ENCODE results near the gene CREB1.
"Not testable (repeated sequence)": the region's sequence is repeated elsewhere in the genome, so short reads cannot be mapped to it uniquely, and the experiment has no call there.

Gene CREB1

DNA sequence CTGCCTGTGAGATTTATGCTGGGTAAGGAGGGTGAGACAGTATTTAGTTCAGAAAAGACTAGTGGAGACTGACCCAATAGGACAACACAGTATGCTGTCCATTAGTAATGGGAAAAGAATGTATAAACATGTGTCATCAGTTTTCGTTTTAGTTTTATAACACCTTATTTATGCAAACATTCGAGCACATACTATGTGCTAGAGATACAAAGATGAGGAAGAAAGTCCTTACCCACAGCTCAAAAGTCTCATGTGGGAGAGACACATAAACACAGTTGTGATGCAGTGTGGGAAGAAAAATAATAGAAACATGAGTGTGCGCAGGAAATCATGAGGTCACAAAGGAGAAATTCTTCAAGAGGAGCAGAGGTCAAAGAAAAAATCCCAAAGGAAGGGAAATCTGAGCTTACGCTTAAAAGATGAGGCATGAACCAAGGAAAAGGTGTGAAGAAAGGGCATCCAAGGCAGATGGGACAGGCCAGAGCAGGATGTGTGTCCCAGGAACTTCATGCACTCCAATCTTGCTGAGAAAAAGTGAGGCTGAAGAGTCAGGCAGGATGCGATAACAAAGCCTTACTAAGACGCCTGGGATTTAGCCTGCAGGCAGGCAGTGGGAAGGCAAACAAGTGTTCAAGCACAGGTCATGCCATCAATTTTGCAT is 87.4 kb downstream of the CREB1 start:
- DNase-seq (ENCODE audit: low read depth) = no peak

DNA sequence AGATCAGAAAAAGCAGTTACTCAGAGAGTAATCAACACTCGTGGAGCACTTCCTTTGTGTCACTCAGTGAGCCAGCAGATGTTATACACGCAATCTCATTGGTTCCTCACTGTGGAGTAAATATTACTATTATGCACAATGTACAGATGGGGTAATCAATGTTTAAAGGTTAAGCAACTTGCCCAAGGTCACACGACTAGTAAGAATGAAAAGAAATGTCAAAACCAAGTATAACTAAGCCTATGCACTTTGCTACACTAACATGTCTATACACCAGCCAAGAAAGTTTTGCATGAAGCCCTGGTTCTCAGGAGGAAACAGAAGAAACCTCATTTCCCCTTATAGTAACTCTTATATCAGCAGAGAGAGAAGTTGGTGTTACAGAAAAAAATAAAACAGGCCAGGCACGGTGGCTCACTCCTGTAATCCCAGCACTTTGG is 90.0 kb downstream of the CREB1 start:
- no peak for DNase-seq (ENCODE audit: low read depth)

DNA sequence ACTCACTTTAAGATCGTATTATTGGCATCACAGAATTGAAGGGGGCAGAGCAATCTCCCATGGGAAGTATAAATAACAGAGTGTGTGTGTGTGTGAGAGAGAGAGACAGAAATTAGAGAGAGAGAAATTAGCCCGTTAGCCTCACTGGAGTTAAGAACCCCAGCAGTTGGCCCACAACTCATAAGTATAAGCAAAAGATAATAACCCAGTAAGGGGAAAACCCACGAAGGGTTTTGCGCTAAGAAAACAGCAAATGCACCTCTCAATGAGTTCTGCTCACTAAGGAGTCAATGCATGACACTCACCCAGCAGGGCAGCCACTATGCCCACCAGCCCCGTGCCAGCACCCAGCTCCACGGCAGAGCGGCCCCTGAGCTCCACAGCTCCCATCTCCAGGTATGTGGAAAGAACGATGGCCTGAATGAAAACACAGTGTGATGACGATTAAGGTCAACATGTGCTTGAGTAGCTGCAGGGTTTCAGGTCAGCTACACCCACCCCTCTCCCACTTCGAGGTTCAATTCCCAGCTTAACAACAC is 91.8 kb downstream of the CREB1 start:
- DNase-seq (ENCODE audit: low read depth) = no peak

DNA sequence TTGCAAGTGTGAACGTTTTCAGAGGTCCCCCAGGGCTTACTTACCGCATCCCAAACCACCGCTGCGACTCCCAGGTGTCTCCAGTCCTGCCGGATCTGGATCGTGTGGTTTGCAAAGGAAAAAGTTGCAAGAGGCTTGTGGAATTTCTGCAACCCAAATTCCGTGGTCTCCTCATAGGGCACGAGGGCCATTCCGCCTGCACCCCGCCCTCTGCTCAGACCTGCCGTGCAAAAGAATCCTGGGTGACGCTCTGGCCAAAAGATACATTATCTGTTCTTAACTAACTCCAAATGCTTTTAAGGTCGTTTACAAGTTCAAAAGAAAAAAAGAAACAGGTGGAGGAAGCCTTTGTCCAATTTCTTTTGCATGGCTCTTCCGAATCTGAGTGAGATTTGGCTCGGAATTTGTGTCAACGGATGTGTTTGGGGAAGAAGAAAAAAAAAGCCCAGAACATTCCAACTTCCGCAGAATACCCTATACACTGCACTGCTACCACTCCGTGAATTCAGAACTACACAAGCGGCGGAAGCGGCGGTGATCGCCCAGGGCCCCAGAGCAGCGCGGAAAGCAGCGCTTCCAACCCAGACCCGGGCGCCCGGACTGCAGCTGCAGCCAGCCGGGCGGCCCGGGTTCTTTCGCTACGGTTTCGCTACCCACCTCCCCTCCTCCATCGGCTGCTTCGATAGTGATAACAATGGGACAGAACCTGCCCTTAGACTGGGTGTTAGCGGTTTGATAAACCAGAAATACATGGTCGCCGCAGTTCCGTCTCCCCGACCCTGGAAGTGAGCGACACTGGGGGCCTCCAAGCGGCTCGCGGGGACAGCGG is 94.6 kb downstream of the CREB1 start:
- peak; percentile 54 for DNase-seq (ENCODE audit: low read depth)

DNA sequence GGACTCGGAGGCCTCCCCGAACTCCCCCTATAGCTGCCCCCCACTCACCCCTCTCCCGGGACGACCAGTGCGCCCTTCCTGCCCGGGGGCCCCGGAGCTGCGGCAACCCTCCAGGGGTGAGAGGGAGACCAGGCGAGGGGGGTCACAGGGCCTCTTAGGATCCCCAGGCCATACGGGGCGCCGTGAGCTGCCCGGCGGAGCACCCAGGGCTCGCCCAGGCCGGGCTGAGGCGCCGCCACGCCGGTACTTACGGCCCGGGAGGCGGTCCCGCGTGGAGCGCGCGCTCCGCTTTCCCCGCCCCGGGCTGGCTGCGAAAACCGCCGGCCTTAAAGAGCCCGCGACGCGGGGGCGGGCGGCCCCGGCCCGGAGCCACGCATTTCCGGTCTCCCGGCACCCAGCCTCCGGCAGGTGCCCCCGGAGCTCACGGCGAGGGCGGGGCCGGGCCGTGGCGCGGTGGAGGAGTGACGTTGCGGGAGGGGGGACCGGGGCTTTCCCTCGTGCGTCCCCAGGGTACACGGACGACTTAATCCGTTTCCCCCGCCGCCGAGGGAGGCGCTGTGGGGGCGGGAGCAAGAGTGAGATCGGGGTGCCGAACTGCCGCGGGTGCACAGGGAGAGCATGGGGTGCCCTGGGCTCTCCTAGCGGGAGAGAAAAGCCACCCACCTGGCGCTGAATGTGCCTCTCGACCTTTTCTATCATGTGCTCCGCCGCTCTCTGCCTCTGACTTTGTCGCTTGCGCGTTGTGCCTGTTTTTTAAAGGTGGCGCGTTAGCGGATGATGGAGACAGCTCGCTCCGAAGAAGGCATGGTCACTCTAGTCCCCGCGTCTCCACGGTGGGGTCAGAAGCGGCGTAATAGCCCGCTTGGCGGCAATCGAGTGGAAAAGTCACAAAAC is 95.5 kb downstream of the CREB1 start, which contains the start of gene METTL21A:
METTL21A (minus strand) TSS at position 381 of the 894 bp plus-strand sequence. CDS start 1,019 bp downstream, outside the sequence.
- peak; percentile 94 for DNase-seq (ENCODE audit: low read depth)

DNA sequence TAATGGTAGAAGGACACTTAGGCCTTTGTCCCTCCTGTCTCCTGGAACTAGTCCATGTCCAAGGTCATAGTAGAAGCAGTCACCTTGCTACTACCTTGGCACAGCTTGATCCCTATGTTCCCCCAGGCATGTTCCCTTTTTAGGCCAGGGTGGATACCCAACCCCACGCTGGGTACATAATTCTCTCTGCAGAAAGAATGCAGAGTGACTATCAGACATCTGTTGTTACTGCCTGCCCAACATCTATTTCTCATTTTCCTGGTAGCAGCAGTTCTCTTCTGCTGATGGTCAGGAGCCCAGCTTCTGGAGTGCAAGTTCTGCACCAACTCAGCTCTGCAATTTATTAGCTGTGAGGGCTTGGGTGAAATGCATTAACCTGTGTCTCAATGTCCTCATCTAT is 99.8 kb downstream of the CREB1 start:
- no peak for DNase-seq (ENCODE audit: low read depth)

DNA sequence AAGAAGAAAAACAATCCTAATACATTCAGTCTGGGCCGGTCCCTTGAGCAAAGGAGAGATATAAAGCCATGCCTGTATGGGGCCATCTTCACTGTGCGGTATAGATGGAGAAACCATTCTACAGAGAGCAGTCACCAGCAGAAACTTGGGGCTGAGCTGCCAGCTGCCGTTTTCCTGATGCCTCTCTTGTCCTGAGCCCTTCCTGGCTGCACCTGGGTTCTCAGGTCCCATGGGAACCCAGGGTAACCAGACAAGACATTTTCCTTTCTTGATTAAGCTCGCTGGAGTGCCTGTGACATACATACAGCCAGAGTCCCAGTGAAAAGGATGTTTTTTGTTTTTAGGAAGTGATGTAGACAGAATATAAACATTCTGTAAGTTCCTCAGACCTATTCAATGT is 100.7 kb downstream of the CREB1 start:
- DNase-seq (ENCODE audit: low read depth) = no peak

DNA sequence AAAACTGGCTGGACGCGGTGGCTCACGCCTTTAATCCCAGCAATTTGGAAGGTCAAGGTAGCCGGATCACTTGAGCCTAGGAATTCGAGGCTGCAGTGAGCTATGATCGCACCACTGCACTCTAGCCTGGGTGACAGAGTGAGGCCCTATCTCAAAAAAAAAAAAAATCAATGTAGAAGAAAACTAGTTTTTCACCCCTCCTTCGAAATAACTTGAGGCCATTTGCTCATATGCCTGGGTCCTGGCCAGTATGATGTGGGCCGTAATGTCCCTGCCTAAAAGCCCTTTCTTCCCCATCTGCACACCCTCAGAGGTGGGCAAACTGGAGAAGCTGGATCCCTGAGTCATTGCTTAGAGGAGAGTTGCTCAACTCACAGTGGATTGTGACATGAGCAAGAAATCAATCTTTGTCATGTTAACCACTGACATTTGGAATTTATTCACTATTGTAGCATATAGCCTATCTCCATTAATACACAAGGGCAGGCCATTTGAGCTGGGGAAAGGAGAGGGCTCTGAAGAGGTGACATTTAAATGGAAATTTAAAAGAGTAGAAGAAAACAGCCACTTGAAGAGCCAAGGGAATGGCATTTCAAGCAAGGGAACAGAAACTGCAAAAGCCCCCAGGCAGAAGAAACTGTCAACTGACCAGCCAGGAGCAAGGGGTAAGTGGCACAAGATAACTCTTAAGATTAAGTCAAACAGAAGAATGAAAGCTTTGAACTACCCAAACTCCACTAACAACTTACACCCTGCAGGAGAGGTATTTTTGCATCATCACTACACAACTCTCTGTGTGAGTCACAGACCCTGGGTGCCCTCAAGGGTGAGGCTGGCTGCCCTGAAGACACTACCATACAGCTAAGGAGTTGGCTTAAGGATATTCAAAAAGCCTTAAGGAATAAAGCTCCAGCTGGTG is 103.1 kb downstream of the CREB1 start:
- DNase-seq (ENCODE audit: low read depth) = no peak

DNA sequence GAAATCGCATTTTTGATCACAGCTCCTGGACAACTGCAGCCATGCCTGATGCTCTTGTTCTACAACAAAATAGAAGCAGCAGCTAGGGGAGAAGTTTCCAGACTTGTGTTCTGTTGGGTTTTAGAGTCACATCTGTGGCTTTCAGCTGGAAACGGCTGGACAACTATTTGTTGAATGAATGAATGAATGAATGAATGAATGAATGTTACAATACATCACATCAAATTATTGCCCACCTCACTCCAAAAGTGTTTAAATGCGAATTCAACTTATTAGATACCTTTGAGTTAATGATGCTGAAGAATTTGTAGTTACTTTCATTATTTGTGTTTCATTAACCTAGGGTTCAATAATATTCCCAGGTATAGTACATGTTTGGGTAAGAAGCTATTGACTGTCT is 103.9 kb downstream of the CREB1 start:
- no peak for DNase-seq (ENCODE audit: low read depth)

DNA sequence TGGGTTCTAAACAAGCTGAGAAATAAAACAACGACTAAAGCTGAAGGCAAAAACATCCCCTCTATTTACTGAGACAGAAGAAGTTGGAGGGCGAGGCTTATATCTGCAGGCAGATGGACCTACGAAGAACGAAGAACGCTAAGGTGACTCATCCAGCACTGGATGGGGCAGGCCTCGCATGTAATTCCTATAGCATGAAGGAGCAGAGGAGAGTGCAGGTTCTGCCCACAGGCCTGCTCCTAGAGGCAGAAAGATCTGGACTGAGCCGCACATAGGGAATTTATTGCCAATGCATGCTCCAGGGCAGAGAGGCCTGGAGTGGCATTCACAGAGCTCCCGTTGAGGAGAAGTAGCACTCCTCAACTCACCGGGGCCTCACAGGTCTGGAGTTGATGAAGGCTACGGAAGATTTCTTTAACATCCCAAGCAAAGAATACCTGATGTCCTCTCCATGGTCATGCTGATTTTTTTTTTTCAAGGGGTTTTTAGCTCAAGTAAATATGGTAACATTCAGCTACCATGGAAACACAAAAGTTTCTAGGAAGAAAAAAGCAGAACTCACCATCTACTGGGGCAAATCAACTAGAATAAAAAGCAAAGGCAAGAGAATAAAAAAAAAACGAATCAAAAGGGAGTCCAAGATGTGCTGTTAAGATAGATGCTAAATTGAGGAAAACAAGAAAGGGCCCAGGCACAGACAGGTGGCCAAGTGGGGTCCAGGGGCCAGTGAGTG is 105.9 kb downstream of the CREB1 start:
- DNase-seq (ENCODE audit: low read depth) = no peak

DNA sequence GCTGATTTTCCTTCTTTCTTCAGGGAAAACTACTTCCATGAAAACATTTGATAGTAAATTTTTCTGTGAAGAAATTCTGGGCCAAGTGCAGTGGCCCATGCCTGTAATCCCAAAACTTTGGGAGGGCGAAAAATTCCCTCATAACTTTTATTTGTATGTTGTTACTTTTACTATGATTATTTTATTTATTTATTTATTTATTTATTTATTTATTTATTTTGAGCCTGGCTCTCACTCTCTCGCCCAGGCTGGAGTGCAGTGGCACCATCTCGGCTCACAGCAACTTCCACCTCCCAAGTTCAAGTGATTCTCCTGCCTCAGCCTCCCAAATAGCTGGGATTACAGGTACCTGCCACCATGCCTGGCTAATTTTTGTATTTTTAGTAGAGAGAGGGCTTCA is 109.5 kb downstream of the CREB1 start:
- not testable (repeated sequence) for DNase-seq (ENCODE audit: low read depth)

DNA sequence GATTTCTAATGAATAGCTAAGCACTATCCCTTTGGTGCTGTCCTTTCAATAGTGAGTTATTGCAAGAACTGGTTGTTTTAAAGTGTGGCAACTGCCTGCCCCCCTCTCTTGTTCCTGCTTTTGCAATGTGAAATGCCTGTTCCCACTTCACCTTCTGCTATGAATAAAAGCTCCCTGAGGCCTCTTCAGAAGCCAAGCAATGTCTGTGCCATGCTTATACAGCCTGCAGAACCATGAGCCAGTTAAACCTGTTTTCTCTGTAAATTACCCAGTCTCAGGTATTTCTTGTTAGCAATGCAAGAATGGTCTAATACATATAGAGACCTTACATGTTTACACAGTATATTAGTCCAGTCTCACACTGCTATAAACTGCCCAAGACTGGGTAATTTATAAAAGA is 110.4 kb downstream of the CREB1 start:
- no peak for DNase-seq (ENCODE audit: low read depth)

DNA sequence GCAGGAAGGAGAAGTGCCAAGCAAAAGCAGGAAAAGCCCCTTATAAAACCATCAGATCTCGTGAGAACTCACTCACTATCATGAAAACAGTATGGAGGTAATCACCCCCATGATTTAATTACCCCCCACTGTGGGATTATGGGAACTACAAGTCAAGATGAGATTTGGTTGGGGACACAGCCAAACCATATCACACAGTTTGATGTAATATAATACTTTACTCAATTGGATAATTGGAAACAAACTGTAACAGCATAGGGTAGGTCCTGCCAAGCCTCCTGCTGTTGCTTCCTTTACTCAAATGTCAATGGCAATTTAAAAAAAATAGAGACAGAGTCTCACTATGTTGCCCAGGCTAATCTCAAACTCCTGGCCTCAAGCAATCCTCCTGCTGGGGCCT is 110.9 kb downstream of the CREB1 start:
- no peak for DNase-seq (ENCODE audit: low read depth)

DNA sequence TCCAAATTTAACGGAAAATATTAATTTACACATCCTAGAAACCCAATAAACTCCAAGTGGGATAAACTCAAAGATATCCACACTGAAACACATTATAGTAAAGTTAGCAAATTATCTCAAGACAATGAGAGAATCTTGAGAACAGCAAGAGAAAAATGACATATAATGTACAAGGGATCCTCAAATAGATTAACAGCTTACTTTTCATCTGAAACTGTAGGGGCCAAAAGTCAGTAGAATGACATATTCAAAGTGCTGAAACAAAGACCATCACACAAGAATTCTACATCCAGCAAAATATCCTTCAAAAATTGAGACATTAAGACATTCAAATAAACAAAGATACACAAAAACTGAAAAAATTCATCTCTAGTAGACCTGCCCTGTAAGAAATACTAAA is 114.1 kb downstream of the CREB1 start:
- no peak for DNase-seq (ENCODE audit: low read depth)

DNA sequence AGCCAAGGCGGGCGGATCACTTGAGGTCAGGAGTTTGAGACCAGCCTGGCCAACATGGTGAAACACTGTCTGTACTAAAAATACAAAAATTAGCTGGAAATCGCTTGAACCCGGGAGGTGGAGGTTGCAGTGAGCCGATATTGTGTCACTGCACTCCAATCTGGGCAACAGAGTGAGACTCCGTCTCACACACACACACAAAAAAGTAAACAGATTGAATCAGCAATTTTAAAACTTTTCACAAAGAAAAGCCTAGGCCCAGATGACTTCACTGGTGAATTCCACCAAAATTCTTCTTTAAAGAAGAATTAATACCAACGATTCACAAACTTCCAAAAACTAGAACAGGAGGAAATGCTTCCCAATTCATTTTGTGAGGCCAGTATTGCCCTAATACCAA is 116.8 kb downstream of the CREB1 start:
- not testable (repeated sequence) for DNase-seq (ENCODE audit: low read depth)
